ENCODE results near the gene TJAP1.
"Not testable (repeated sequence)": the region's sequence is repeated elsewhere in the genome, so short reads cannot be mapped to it uniquely, and the experiment has no call there.

TJAP1 gene

DNA sequence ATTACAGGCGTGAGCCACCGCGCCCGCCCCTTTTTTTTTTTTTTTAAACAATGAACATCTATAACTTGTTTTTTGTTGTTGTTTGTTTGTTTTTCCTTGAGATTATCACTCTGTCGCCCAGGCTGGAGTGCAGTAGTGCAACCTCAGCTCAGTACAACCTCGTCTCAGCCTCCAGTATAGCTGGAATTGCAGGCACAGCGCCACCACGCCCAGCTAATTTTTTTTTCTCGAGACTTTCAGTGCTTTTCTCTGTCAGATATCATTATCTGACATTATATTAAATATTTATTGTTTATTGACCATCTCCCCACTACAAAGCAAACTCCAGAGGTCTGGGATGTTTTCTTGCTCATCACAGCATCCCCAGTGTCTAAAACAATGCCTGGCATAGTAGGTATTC, 19.7 kb upstream of the TJAP1 start:
- peak overlapping the region; percentile 44; the same call in 1 of the 2 replicates for H3K4me2 ChIP-seq (ENCODE audit: low read length)
- no peak overlapping the region for H3K27ac ChIP-seq (ENCODE audit: low read depth, low read length, poor library complexity, severe bottlenecking)
- no peak overlapping the region for H3K9ac ChIP-seq (ENCODE audit: low read length)
- H3K36me3 ChIP-seq (ENCODE audit: insufficient read depth, low read length): peaks cover 7% of the 10 kb centered on the region
- H3K27me3 ChIP-seq (ENCODE audit: insufficient read depth, low read length): no peaks in the 10 kb centered on the region
- H3K9me3 ChIP-seq (ENCODE audit: low read length): no peaks in the 10 kb centered on the region
- no peaks in the 10 kb centered on the region for H3K9me2 ChIP-seq (ENCODE audit: low read depth, low read length)
- no peaks in the 10 kb centered on the region for H4K20me1 ChIP-seq (ENCODE audit: insufficient read depth, low read length)
- H3K4me3 ChIP-seq (ENCODE audit: low read depth, low read length, poor library complexity, severe bottlenecking): no peak overlapping the region
- no peaks in the 10 kb centered on the region for H3F3A ChIP-seq (ENCODE audit: insufficient read depth, low read length)
- H3K4me1 ChIP-seq (ENCODE audit: insufficient read depth, low read length, severe bottlenecking): peaks cover 20% of the 10 kb centered on the region
- no peaks in the 10 kb centered on the region for H3K79me2 ChIP-seq (ENCODE audit: insufficient read depth, low read length)
- TF ChIP-seq EZH2 (IDR thresholded peaks at IDR 0.05; ENCODE audit: borderline replicate concordance, low read length) (no peak), CTCF (IDR thresholded peaks at IDR 0.05; ENCODE audit: low read length) (peak; percentile 34)
- H2AFZ ChIP-seq (ENCODE audit: low read length): no peak overlapping the region

DNA sequence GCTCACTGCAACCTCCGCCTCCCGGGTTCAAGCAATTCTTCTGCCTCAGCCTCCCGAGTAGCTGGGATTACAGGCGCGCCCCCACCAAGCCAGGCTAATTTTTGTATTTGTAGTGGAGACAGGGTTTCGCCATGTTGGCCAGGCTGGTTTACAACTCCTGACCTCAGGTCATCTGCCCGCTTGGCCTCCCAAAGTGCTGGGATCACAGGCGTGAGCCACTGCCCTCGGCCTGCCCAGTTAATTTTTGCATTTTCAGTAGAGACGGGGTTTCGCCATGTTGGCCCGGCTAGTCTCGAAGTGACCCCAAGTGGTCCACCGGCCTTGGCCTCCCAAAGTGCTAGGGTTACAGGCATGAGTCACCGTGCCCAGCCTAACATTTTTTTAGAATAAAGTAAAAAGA, 19.2 kb upstream of the TJAP1 start:
- H4K20me1 ChIP-seq (ENCODE audit: insufficient read depth, low read length); H3F3A ChIP-seq (ENCODE audit: insufficient read depth, low read length); H3K9me2 ChIP-seq (ENCODE audit: low read depth, low read length); H3K9ac ChIP-seq (ENCODE audit: low read length); H2AFZ ChIP-seq (ENCODE audit: low read length); H3K27ac ChIP-seq (ENCODE audit: low read depth, low read length, poor library complexity, severe bottlenecking); H3K4me3 ChIP-seq (ENCODE audit: low read depth, low read length, poor library complexity, severe bottlenecking); H3K27me3 ChIP-seq (ENCODE audit: insufficient read depth, low read length); H3K79me2 ChIP-seq (ENCODE audit: insufficient read depth, low read length); H3K9me3 ChIP-seq (ENCODE audit: low read length); H3K36me3 ChIP-seq (ENCODE audit: insufficient read depth, low read length); H3K4me2 ChIP-seq (ENCODE audit: low read length): not testable (repeated sequence)
- H3K4me1 ChIP-seq (ENCODE audit: insufficient read depth, low read length, severe bottlenecking): peaks cover 20% of the 10 kb centered on the region

DNA sequence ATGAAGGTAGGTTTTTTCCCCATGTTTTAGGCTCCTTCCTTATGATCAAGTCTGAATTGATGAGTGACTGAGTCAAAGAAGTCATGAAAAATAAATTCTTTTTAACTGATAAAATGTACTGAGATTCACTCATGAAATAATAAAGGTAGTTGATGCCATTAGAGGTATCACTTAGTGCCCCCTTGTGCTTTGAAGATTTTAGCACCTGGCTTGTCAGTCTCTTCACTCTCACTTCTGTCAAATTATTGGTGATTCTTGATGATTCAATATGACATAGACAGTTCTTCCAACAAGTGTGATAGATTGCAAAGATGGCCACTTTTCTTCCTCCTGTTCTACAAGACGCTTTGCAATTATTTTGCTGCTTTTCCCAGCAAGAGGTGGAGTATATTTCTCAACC, 17.8 kb upstream of the TJAP1 start:
- Histone ChIP-seq H3K4me2 (ENCODE audit: low read length) (no peak overlapping the region), H3K9ac (ENCODE audit: low read length) (no peak overlapping the region), H3K27me3 (ENCODE audit: insufficient read depth, low read length) (no peaks in the 10 kb centered on the region), H3K27ac (ENCODE audit: low read depth, low read length, poor library complexity, severe bottlenecking) (no peak overlapping the region), H3K9me3 (ENCODE audit: low read length) (no peaks in the 10 kb centered on the region), H3K4me3 (ENCODE audit: low read depth, low read length, poor library complexity, severe bottlenecking) (no peak overlapping the region), H4K20me1 (ENCODE audit: insufficient read depth, low read length) (no peaks in the 10 kb centered on the region), H2AFZ (ENCODE audit: low read length) (no peak overlapping the region), H3K9me2 (ENCODE audit: low read depth, low read length) (no peaks in the 10 kb centered on the region), H3F3A (ENCODE audit: insufficient read depth, low read length) (no peaks in the 10 kb centered on the region), H3K79me2 (ENCODE audit: insufficient read depth, low read length) (no peaks in the 10 kb centered on the region), H3K4me1 (ENCODE audit: insufficient read depth, low read length, severe bottlenecking) (peaks cover 19% of the 10 kb centered on the region), H3K36me3 (ENCODE audit: insufficient read depth, low read length) (no peaks in the 10 kb centered on the region)
- TF ChIP-seq EZH2 (IDR thresholded peaks at IDR 0.05; ENCODE audit: borderline replicate concordance, low read length): no peak
- TF ChIP-seq CTCF (IDR thresholded peaks at IDR 0.05; ENCODE audit: low read length): no peak

DNA sequence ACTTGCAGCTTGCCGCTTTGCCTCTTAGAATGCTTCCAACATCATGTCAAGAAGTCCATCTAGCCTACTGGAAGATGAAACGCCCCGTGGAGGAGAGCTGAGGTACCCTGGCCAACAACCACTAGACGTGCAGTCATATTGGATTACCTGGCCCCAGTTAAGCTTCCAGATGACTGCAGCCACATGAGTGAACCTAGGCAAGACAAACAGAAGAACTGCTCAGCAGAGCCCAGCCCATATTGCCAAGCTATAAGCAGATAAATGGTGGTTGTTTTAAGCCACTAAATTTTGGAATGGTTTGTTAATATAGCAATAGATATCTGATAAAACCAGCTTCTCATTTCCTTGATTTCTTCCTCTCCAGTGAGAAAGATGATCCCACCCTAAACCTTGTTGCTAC, 17.3 kb upstream of the TJAP1 start:
- H3K4me1 ChIP-seq (ENCODE audit: insufficient read depth, low read length, severe bottlenecking): peaks cover 14% of the 10 kb centered on the region
- no peak overlapping the region for H3K4me3 ChIP-seq (ENCODE audit: low read depth, low read length, poor library complexity, severe bottlenecking)
- H3K9ac ChIP-seq (ENCODE audit: low read length): no peak overlapping the region
- H3F3A ChIP-seq (ENCODE audit: insufficient read depth, low read length): no peaks in the 10 kb centered on the region
- no peak overlapping the region for H2AFZ ChIP-seq (ENCODE audit: low read length)
- no peaks in the 10 kb centered on the region for H3K36me3 ChIP-seq (ENCODE audit: insufficient read depth, low read length)
- no peaks in the 10 kb centered on the region for H3K27me3 ChIP-seq (ENCODE audit: insufficient read depth, low read length)
- no peaks in the 10 kb centered on the region for H3K79me2 ChIP-seq (ENCODE audit: insufficient read depth, low read length)
- no peak overlapping the region for H3K27ac ChIP-seq (ENCODE audit: low read depth, low read length, poor library complexity, severe bottlenecking)
- H3K9me2 ChIP-seq (ENCODE audit: low read depth, low read length): no peaks in the 10 kb centered on the region
- H4K20me1 ChIP-seq (ENCODE audit: insufficient read depth, low read length): no peaks in the 10 kb centered on the region
- no peaks in the 10 kb centered on the region for H3K9me3 ChIP-seq (ENCODE audit: low read length)
- H3K4me2 ChIP-seq (ENCODE audit: low read length): no peak overlapping the region
- TF ChIP-seq EZH2 (IDR thresholded peaks at IDR 0.05; ENCODE audit: borderline replicate concordance, low read length) (no peak), CTCF (IDR thresholded peaks at IDR 0.05; ENCODE audit: low read length) (no peak)

Data from OCI-LY1 (cell line).